ENCODE data around the gene MAN1A1.

The MAN1A1 gene

GRCh38 chr6:119256978-119257462 is 92.5 kb downstream of the MAN1A1 start:
- no peak overlapping the region for H3K27ac ChIP-seq (ENCODE audit: low read length)
- no CpG with 5 or more reads among the region's 2 CpGs for WGBS (ENCODE audit: insufficient coverage, insufficient read length)
- H3K27me3 ChIP-seq (ENCODE audit: control insufficient read depth, insufficient read depth, low read length), result no peaks in the 10 kb centered on the region

GRCh38 chr6:119256392-119256791 is 93.2 kb downstream of the MAN1A1 start:
- H3K4me1 ChIP-seq (ENCODE audit: control insufficient read depth, insufficient read depth, low read length), result no peaks in the 10 kb centered on the region
- WGBS (ENCODE audit: insufficient coverage, insufficient read length), result no CpG with 5 or more reads among the region's 5 CpGs
- DNase-seq (ENCODE audit: low read depth, low spot score), result no peak
- H3K27me3 ChIP-seq (ENCODE audit: control insufficient read depth, insufficient read depth, low read length), result no peaks in the 10 kb centered on the region
- H3K36me3 ChIP-seq (ENCODE audit: control insufficient read depth, insufficient read depth, low read length), result no peaks in the 10 kb centered on the region
- H3K4me3 ChIP-seq (ENCODE audit: low read length), result no peak overlapping the region
- no peak overlapping the region for H3K27ac ChIP-seq (ENCODE audit: low read length)
- H3K9me3 ChIP-seq (ENCODE audit: control insufficient read depth, insufficient read depth, low read length), result no peaks in the 10 kb centered on the region

More at GRCh38 chr6:119256978-119257462, 92.5 kb downstream of the MAN1A1 start:
- Histone ChIP-seq H3K9me3 (ENCODE audit: control insufficient read depth, insufficient read depth, low read length) (no peaks in the 10 kb centered on the region), H3K36me3 (ENCODE audit: control insufficient read depth, insufficient read depth, low read length) (no peaks in the 10 kb centered on the region), H3K4me1 (ENCODE audit: control insufficient read depth, insufficient read depth, low read length) (no peaks in the 10 kb centered on the region), H3K4me3 (ENCODE audit: low read length) (no peak overlapping the region)
- DNase-seq (ENCODE audit: low read depth, low spot score), result no peak

GRCh38 chr6:119255492-119255891 is 94.1 kb downstream of the MAN1A1 start:
- Histone ChIP-seq H3K27me3 (ENCODE audit: control insufficient read depth, insufficient read depth, low read length) (no peaks in the 10 kb centered on the region), H3K9me3 (ENCODE audit: control insufficient read depth, insufficient read depth, low read length) (no peaks in the 10 kb centered on the region), H3K36me3 (ENCODE audit: control insufficient read depth, insufficient read depth, low read length) (no peaks in the 10 kb centered on the region), H3K4me1 (ENCODE audit: control insufficient read depth, insufficient read depth, low read length) (no peaks in the 10 kb centered on the region), H3K27ac (ENCODE audit: low read length) (no peak overlapping the region), H3K4me3 (ENCODE audit: low read length) (no peak overlapping the region)
- DNase-seq (ENCODE audit: low read depth, low spot score), result no peak
- no CpG with 5 or more reads among the region's 3 CpGs for WGBS (ENCODE audit: insufficient coverage, insufficient read length)

- H3K9me3 ChIP-seq (ENCODE audit: control insufficient read depth, insufficient read depth, low read length), result no peaks in the 10 kb centered on the region
- no peak for DNase-seq (ENCODE audit: low read depth, low spot score)
- H3K27me3 ChIP-seq (ENCODE audit: control insufficient read depth, insufficient read depth, low read length), result no peaks in the 10 kb centered on the region
- H3K4me3 ChIP-seq (ENCODE audit: low read length), result no peak overlapping the region
- no peaks in the 10 kb centered on the region for H3K4me1 ChIP-seq (ENCODE audit: control insufficient read depth, insufficient read depth, low read length)
- WGBS (ENCODE audit: insufficient coverage, insufficient read length), result no CpG with 5 or more reads among the region's 2 CpGs
- H3K36me3 ChIP-seq (ENCODE audit: control insufficient read depth, insufficient read depth, low read length), result no peaks in the 10 kb centered on the region
- H3K27ac ChIP-seq (ENCODE audit: low read length), result no peak overlapping the region
These were observed 99.5 kb downstream of the MAN1A1 start for GRCh38 chr6:119250036-119250435.

GRCh38 chr6:119249319-119249718 is 100.2 kb downstream of the MAN1A1 start:
- Histone ChIP-seq H3K4me3 (ENCODE audit: low read length) (no peak overlapping the region), H3K36me3 (ENCODE audit: control insufficient read depth, insufficient read depth, low read length) (no peaks in the 10 kb centered on the region)
- no CpG with 5 or more reads among the region's 4 CpGs for WGBS (ENCODE audit: insufficient coverage, insufficient read length)

GRCh38 chr6:119247504-119247903 is 102.1 kb downstream of the MAN1A1 start:
- no CpG with 5 or more reads among the region's 3 CpGs for WGBS (ENCODE audit: insufficient coverage, insufficient read length)
- no peak overlapping the region for H3K27ac ChIP-seq (ENCODE audit: low read length)
- H3K4me3 ChIP-seq (ENCODE audit: low read length), result no peak overlapping the region
- no peaks in the 10 kb centered on the region for H3K4me1 ChIP-seq (ENCODE audit: control insufficient read depth, insufficient read depth, low read length)
- H3K9me3 ChIP-seq (ENCODE audit: control insufficient read depth, insufficient read depth, low read length), result no peaks in the 10 kb centered on the region
- H3K27me3 ChIP-seq (ENCODE audit: control insufficient read depth, insufficient read depth, low read length), result no peaks in the 10 kb centered on the region
- no peak for DNase-seq (ENCODE audit: low read depth, low spot score)
- H3K36me3 ChIP-seq (ENCODE audit: control insufficient read depth, insufficient read depth, low read length), result no peaks in the 10 kb centered on the region

More at GRCh38 chr6:119249319-119249718, 100.2 kb downstream of the MAN1A1 start:
- Histone ChIP-seq H3K27ac (ENCODE audit: low read length) (no peak overlapping the region), H3K4me1 (ENCODE audit: control insufficient read depth, insufficient read depth, low read length) (no peaks in the 10 kb centered on the region), H3K27me3 (ENCODE audit: control insufficient read depth, insufficient read depth, low read length) (no peaks in the 10 kb centered on the region), H3K9me3 (ENCODE audit: control insufficient read depth, insufficient read depth, low read length) (no peaks in the 10 kb centered on the region)
- no peak for DNase-seq (ENCODE audit: low read depth, low spot score)

- no CpG with 5 or more reads among the region's 2 CpGs for WGBS (ENCODE audit: insufficient coverage, insufficient read length)
- Histone ChIP-seq H3K27me3 (ENCODE audit: control insufficient read depth, insufficient read depth, low read length) (no peaks in the 10 kb centered on the region), H3K27ac (ENCODE audit: low read length) (no peak overlapping the region), H3K4me1 (ENCODE audit: control insufficient read depth, insufficient read depth, low read length) (peaks cover 1% of the 10 kb centered on the region; the same call in 1 of the 2 replicates), H3K36me3 (ENCODE audit: control insufficient read depth, insufficient read depth, low read length) (no peaks in the 10 kb centered on the region), H3K4me3 (ENCODE audit: low read length) (no peak overlapping the region), H3K9me3 (ENCODE audit: control insufficient read depth, insufficient read depth, low read length) (no peaks in the 10 kb centered on the region)
- DNase-seq (ENCODE audit: low read depth, low spot score), result no peak
These were observed 105.9 kb downstream of the MAN1A1 start for GRCh38 chr6:119243657-119244056.

GRCh38 chr6:119243037-119243436 is 106.5 kb downstream of the MAN1A1 start:
- no peaks in the 10 kb centered on the region for H3K36me3 ChIP-seq (ENCODE audit: control insufficient read depth, insufficient read depth, low read length)
- H3K4me1 ChIP-seq (ENCODE audit: control insufficient read depth, insufficient read depth, low read length), result peaks cover 1% of the 10 kb centered on the region; the same call in 1 of the 2 replicates
- no peak for DNase-seq (ENCODE audit: low read depth, low spot score)
- H3K27ac ChIP-seq (ENCODE audit: low read length), result no peak overlapping the region
- no peak overlapping the region for H3K4me3 ChIP-seq (ENCODE audit: low read length)
- H3K9me3 ChIP-seq (ENCODE audit: control insufficient read depth, insufficient read depth, low read length), result no peaks in the 10 kb centered on the region
- H3K27me3 ChIP-seq (ENCODE audit: control insufficient read depth, insufficient read depth, low read length), result no peaks in the 10 kb centered on the region

- H3K36me3 ChIP-seq (ENCODE audit: control insufficient read depth, insufficient read depth, low read length), result no peaks in the 10 kb centered on the region
- no CpG with 5 or more reads among the region's 3 CpGs for WGBS (ENCODE audit: insufficient coverage, insufficient read length)
These were observed 107.8 kb downstream of the MAN1A1 start for GRCh38 chr6:119241540-119242309.

GRCh38 chr6:119241111-119241465 is 108.5 kb downstream of the MAN1A1 start:
- H3K9me3 ChIP-seq (ENCODE audit: control insufficient read depth, insufficient read depth, low read length), result no peaks in the 10 kb centered on the region
- no peaks in the 10 kb centered on the region for H3K36me3 ChIP-seq (ENCODE audit: control insufficient read depth, insufficient read depth, low read length)
- no CpG with 5 or more reads among the region's 2 CpGs for WGBS (ENCODE audit: insufficient coverage, insufficient read length)
- no peaks in the 10 kb centered on the region for H3K27me3 ChIP-seq (ENCODE audit: control insufficient read depth, insufficient read depth, low read length)
- H3K27ac ChIP-seq (ENCODE audit: low read length), result no peak overlapping the region
- H3K4me3 ChIP-seq (ENCODE audit: low read length), result no peak overlapping the region
- H3K4me1 ChIP-seq (ENCODE audit: control insufficient read depth, insufficient read depth, low read length), result peaks cover 1% of the 10 kb centered on the region; the same call in 1 of the 2 replicates
- no peak for DNase-seq (ENCODE audit: low read depth, low spot score)

More at GRCh38 chr6:119241540-119242309, 107.8 kb downstream of the MAN1A1 start:
- Histone ChIP-seq H3K4me3 (ENCODE audit: low read length) (no peak overlapping the region), H3K27ac (ENCODE audit: low read length) (no peak overlapping the region), H3K27me3 (ENCODE audit: control insufficient read depth, insufficient read depth, low read length) (no peaks in the 10 kb centered on the region), H3K9me3 (ENCODE audit: control insufficient read depth, insufficient read depth, low read length) (no peaks in the 10 kb centered on the region), H3K4me1 (ENCODE audit: control insufficient read depth, insufficient read depth, low read length) (peaks cover 1% of the 10 kb centered on the region; the same call in 1 of the 2 replicates)
- DNase-seq (ENCODE audit: low read depth, low spot score), result no peak
